NCI-H510A (cell line): Measurements from ENCODE around the gene ANKRD34B.
A peak's percentile ranks its signal among the peaks of the same experiment; 100 is the strongest.
"Not testable (repeated sequence)": the region's sequence is repeated elsewhere in the genome, so short reads cannot be mapped to it uniquely, and the experiment has no call there.

Experiments used
- DNase-seq: peaks from one replicate; lab custom pipeline; 2025; lab: John Stamatoyannopoulos, UW

The ANKRD34B gene

DNA sequence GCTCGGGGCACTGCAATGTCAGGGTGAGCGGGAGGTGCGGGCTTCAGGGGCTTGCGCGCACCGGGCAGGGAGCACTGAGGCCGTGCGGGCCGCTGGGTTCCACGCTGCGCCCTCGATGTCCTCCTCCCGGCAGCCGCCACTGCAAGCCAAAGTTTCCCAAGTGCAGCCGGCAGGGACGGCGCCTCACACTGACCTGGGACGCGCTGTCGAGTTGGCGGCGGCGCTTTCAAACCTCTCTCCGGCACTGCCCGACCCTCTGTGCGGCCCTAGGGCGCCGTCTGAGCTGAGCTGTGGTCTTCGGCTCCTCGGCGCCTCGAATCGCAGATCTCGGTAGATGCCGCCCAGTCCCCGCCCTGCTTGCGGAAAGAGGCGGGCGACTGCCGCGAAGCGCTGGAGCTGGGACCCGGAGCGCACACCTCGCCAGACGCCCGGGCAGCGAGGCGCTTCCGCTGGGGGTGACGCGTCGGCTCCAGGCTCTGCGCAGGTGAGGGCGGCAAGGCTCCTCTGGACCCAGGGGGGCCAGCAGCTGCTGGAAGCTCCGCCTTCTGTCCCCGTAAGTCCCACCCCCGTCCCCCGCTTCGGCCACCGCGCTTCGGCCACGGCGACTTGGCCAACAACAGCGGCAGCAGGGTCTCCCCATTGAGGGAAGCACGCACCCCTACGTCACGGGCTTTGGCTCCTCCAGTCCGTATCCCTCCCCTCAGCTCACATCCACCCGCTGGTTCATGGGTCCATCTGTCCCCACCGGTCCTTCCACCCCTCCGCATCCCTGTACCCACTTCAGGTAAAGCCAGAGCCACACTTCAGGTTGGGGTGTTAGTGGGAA, at the start of gene ANKRD34B:
Gene ANKRD34B (minus strand): TSS at position 320 of the 826 bp plus-strand sequence. CDS start 10,261 bp downstream, outside the sequence.
- peak; percentile 42 for DNase-seq

DNA sequence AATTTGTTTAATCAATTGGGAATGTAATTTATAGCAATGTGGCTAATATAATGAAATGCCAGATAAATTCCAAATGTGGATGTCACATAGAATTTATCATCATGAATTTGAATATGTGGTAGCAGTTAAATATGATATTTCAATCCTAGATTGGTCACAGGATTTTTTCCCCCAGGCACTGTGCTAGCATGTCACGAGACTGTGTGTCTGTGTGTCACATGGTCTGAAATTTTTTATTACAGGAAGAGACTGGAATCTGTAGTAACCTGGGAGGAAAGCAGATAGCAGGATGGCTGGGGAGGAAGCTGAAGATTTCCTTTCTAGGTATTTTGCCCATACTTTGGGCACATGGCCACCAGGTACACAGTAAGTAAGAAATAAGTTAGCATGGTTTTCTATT, 49.0 kb upstream of the ANKRD34B start:
- DNase-seq: no peak

DNA sequence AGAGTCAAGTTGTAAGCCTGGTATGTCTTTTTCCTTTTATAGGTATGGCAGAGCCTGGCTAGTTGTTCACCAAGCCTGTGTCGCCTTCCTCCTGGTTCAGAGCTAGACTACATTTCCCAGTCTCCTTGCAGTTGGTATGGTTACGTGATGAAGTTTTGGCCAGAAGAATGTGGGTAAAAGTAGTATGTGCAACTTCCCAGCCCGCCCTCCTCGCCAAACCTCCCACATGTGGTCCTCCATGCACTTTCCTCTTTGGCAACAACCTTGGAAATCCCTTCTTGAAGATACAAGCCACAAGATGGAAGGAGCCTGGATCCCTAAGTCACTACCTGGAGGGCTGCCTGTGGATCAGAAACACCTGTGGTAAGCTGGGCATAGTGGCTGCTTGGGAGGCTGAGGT, 48.4 kb upstream of the ANKRD34B start:
- DNase-seq: no peak

DNA sequence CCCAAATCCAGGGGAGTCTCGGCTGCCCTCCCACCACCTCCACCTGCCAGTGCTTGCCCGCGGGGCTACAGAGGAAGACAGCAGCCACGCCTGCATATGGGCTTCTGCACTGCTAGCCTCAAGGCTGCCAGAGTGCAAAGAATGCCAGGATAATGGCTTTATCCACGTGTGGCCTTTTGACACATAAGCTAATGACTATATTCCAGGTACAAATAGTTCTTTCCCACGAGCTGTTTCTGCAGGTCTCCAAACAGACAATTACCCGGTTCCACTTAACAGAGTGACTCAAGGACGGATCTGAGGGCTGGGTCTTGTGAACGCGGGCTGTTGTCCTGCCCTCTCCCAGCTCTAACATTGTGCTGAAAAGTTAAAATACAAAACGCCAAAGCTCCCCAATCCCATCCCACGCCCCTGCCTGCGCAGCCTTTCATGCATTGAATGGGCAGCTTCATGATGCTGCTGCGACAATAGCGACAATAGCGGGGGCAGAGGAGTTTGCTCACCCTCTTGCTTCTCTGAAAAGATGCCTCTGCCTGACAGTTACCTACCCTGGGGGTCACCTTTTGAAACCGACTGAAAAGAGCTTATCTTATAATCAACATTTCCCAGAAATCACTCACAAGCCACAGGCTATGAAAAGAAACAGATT, 45.3 kb upstream of the ANKRD34B start:
- no peak for DNase-seq

DNA sequence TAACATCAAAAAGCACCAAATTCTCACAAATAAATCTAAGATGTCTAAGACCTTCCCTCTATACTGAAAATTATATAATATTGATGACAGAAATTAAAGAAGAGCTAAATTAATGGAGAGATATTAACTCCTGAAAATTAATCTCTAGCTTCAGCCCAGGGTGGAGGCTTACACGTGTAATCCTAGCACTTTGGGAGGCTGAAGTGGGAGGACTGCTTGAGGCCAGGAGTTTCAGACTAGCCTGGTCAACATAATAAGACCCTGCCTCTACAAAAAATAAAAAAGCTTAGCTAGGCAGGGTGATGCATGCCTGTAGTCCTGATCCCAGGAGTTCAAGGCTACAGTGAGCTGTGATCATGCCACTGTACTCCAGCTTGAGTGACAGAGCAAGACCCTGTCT, 39.6 kb upstream of the ANKRD34B start:
- no peak for DNase-seq

DNA sequence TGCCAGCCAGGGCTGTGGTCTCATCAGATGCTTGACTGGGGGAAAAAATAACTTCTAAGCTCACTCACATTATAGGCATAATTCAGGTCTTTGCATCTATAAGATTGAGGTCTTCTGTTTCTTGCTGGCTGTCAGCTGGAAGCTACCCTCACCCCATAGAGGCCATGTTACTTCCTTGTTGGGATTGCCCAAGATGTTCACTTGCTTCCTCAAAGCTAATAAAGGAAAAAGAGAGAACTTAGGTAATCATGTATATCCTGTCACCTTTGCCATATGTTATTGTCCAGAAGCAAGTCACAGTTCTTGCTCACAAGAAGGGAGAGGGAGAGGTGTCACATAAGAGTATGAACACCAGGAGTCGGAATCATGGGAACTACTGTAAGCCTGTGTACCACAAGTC, 38.7 kb upstream of the ANKRD34B start:
- DNase-seq: no peak

DNA sequence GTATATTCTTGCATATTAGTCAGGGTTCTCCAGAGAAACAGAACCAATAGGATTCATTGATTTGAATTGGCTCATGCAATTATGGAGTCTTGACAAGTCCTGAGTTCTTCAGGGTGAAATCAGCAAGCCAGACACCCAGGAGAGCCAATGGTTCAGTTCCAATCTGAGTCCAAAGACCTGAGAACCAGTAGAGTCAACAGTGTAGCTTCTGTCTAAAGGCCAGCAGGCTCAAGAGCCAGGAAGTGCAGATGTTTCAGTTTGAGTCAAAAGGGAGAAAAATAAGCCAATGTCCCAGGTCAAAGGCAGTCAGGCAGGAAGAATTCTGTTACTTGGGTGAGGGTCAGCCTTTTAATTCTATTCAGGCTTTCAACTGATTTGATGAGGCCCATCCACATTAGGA, 37.8 kb upstream of the ANKRD34B start:
- no peak for DNase-seq

DNA sequence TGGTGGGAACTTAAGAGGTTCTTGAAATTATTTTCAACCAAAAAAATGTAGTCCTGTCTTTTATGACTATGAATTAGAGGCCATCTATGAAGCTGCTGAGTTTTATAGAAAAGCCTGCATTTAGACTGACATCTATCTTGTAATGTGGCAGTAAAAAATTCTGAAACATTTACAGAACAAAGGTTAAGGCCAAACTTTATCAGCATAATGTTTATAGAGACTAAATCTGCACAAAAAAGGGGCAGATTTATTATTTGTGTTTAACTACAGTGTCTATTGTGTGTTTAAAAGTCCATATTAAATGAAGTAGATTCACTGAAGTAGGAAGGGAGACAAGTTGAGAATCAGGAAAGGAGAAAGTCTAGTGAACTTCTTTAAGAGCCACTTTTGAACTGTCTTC, 37.3 kb upstream of the ANKRD34B start:
- DNase-seq: no peak

DNA sequence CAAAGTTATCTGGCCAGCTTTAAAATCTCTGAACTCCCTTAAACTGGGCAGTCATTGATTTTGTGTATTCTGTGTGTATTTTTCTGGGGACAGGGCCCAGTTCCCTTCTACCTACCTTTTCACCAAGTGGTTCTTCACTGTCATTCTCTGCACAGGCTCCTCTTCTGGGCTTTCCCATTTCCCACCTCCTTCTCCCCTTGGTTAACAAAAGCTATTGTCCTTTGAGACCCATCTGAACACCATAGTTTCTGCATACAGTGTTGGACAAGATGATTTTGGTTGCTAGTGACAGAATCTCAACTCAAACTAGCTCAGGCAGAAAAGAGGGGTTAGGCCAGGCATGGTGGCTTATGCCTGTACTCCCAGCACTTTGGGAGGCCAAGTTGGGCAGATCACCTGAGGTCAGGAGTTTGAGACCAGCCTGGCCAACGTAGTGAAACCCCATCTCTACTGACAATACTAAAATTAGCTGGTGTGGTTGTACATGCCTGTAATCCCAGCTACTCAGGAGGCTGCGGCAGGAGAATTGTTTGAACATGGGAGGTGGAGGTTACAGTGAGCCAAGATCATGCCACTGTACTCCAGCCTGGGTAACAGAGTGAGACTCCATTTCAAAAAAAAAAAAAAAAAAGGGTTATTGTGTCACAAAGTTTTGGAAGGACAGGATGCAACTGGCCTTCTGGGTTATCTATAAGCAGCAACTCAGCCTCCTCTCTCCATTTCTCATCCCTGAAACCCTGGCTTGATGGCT, 31.0 kb upstream of the ANKRD34B start:
- no peak for DNase-seq

DNA sequence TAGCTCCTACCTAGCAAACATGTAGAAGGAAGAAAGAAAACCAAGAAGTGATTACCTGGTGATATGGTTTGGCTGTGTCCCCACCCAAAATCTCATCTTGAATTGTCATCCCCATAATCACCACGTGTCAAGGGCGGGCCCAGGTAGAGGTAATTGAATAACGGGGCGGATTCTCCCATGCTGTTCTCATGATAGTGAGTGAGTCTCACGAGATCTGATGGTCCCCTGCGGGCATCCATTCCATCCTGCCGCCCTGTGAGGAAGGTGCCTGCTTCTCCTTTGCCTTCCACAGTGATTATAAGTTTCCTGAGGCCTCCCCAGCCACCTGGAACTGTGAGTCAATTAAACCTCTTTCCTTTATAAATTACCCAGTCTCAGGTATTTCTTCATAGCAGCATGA, 27.4 kb upstream of the ANKRD34B start:
- no peak for DNase-seq

DNA sequence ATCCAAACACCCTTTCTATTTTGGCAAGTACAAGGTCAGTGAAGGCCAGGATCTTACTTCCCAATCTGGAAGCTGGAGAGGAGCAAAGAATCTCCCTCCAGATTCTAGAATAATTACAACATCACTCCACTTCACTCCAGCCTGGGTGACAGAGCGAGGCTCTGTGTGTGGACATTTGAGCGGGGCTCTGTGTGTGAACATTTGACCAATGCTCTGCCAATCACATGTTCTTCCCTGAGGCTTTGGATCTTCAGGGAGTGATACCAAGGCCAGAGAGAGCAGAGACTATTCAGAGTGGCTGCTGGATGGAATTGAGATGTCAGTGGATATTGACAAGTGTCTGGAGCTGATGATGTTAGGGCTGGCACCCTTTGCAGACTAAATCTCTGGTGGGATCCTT, 24.7 kb upstream of the ANKRD34B start:
- DNase-seq: no peak

DNA sequence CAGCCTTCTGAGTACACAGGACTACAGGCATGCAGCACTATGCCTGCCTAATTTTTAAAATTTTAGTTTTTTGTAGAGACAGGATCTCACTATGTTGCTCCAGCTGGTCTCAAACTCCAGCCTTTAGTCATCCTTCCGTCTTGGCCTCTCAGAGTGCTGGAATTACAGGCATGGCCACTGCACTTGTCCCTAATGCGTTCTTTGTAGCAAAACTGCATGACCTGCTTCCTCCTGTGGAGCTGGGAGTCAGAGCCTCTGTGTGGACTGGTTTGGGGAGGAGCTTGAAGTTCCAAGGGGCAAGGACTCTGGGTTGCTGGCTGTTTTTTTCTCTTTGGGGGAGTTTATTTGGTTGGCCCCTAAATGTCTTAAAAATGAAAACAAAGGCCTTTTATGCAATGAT, 22.7 kb upstream of the ANKRD34B start:
- DNase-seq: no peak

DNA sequence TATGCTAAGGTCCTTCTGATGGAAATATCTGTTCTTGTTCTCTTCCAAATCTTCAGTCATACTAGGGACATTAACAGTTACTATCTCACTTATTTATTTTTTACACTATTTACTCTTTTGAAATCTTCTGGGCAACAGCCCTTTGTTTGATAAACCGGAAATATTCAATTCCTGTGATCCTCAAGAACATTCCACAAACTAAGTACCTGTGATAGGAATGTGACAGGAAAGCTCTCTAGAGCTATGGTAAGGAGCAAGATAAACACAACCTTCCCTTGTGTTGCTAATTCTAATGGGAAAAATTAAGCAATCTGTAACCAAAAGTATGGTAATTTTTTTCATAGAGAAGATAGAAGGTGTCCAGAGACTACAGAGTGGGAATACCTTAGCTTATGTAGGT, 22.0 kb upstream of the ANKRD34B start:
- no peak for DNase-seq

DNA sequence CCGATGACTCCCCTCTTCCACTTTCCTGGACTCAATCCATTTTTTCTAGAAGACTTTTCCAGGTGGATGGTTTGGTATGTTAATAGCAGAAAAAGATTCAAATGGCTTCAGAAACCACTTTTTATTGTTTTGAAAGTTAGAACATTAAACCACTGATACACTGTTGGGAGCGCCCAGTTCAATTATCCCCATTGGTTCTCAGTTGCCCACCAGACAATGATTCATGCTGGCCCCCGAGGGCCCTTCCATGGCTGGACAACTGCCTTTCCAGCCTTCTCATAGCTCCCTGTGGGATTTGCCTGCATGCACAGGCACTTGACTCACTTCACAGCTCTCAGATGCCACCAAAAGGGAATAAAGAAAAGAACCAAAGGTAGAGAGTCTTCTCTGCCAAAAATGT, 21.3 kb upstream of the ANKRD34B start:
- DNase-seq: no peak

DNA sequence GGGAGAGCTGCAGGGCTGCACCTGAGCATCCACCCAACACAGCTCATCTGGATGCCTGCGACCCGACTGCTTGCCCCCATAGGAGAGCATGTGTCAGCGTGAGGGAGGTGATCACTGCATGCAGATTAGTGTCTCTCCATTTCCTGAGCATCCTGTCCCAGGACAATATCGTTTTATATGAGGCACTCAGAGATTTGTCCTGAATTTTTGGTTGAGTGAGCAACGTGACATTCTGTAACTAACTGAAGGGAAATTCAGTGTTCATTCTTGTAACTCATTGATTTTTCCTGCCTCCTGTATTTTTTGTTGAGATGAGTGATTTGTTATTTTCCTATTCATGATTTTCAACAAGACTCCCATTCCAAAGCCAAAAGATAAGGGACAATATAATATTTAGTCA, 20.7 kb upstream of the ANKRD34B start:
- DNase-seq: no peak

DNA sequence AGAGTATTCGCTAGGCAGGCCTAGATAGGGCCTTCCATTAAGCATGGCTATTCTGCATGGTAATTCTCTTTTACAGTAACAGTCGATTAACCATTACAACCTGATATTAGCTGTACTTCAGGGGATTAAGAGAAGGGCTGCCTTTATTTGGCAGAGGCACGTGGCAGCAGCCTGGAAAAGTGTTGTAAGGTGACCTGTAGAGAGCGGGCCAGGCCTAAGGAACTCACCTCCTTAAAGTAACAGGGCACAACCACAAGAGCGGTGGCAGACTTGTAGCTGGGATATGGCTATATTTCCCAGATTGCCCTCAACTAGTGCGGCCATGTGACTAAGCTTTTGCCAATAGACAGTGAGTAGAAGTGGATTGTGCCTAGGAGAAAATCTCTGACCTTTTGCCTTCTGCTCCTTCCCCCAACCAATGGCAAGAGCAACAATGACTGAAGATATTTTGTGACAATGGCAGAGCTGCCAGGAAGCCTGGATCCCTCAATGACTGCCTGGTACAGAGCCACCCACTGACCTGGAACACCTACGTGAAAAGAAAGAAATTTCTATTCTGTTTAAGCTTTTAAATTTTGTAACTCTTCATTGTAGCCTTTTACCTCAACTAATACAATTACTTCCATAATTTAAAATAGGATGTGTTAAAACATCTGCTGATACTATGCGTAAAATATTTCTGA, 18.9 kb upstream of the ANKRD34B start:
- DNase-seq: no peak

DNA sequence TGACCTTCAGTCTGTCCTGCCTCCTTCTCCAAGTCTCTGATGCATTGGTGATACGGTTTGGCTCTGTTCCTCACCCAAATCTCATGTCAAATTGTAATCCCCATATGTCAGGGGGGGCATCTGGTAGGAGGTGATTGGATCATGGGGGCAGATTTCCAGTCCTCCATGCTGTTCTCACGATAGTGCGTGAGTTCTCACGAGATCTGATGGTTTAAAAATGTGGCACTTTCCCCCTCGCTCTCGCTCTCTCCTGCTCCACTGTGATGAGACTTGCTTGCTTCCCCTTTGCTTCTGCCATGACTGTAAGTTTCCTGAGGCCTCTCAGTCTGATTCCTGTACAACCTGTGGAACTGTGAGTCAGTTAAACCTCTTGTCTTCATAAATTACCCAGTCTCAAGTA, 14.7 kb upstream of the ANKRD34B start:
- no peak for DNase-seq

DNA sequence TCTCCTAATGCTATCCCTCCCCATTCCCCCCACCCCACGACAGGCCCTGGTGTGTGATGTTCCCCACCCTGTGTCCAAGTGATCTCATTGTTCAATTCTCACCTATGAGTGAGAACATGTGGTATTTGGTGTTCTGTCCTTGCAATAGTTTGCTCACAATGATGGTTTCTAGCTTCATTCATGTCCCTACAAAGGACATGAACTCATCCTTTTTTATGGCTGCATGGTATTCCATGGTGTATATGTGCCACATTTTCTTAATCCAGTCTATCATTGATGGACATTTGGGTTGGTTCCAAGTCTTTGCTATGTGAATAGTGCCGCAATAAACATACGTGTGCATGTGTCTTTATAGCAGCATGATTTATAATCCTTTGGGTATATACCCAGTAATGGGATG, 10.2 kb upstream of the ANKRD34B start:
- DNase-seq: not testable (repeated sequence)

DNA sequence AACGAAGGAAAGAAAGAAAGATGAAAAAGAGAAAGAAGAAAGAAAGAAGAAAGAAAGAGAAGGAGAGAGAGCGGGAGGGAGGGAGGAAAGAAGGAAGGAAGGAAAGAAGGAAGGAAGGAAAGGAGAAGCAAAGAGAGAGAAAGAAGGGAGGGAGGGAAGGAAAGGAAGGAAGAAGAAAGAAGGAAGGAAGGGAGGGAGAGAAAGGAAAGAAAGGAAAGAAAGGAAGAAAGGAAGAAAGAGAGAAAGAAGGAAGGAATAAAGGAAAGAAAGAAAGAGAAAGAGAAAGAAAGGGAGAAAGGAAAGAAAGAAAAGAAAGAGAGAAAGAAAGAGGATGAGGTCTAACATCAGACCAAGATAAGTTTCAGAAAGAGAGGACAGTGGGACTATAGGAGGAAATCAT, 9.0 kb upstream of the ANKRD34B start:
- DNase-seq: no peak

DNA sequence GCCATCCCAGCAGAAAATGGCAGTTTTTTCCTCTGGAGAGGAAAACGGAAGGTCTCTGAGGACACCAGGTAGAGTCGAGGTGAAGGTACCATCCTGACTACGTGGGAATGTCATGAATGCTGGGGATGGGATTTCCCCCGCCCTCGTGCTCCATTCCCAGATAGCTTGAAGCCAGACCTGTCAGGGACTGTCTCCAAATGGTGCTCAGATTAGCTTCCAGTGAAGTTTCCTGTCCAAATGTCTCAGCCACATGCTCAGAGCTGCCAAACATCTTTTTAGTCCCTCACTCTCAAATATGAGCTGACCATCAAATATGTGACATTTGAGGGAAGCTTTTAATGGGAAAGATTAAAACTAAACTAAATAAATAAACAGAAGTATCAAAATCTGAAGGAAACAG, 7.6 kb upstream of the ANKRD34B start:
- no peak for DNase-seq

DNA sequence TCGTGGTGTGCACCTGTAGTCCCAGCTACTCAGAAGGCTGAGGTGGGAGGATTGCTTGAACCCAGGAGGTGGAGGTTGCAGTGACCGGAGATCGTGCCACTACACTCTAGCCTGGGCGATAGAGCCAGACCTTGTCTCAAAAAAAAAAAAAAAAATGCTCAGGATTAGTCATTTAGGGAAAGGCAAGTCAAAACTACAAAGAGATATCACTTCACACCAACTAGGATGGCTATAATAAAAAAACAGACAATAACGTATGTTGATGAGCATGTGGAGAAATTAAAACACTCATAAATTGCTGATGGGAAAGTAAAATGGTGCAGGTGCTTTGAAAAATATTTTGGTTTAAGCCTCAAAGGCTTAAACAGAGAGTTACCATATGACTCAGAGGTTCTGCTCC, 6.3 kb upstream of the ANKRD34B start:
- DNase-seq: no peak

DNA sequence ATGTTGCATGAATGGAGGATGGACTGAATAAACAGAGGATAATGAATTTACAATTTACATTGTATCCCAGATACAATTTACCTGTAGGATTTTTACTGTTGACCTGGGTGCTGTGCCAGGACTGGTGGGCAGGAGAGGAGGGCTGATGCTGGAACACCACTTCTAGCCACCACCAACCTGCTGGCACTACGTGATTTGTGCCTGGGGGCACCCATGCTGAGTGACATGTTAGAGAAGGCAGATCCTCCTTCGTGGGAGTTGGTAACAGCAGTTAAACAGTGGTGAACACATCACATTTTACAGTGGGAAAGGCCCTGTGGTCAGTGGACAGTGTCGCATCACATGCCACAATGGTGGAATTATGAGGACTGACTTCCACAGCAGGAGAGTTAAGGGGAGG, 3.0 kb upstream of the ANKRD34B start:
- DNase-seq: no peak
